OCI-LY1 (cell line): ENCODE results near the gene SAFB.

ENCODE experiments used
- H2AFZ ChIP-seq: fragments of 200-600 bp; sonication (generic), shearing (Covaris generic); 2 replicates; pipeline ENCODE4 v1.6.0; 2014; ENCODE audit warnings: antibody characterized with exemption, mild to moderate bottlenecking, low read length
- H3F3A ChIP-seq: fragments of 200-600 bp; sonication (generic), shearing (Covaris generic); 2 replicates; pipeline ENCODE4 v1.6.0; 2014; ENCODE audit warnings: mild to moderate bottlenecking, antibody characterized with exemption, low read length, moderate library complexity; ENCODE audit not compliant: insufficient read depth
- H3K27ac ChIP-seq: fragments of 200-600 bp; sonication (generic); 2 replicates; pipeline ENCODE4 v1.5.1; 2014; ENCODE audit warnings: low read length, mixed run types, mild to moderate bottlenecking, low read depth; ENCODE audit not compliant: poor library complexity, severe bottlenecking
- H3K27me3 ChIP-seq: fragments of 200-600 bp; sonication (generic); 2 replicates; pipeline ENCODE4 v1.6.0; 2014; ENCODE audit warnings: antibody characterized with exemption, mild to moderate bottlenecking, low read length, moderate library complexity; ENCODE audit not compliant: insufficient read depth
- H3K36me3 ChIP-seq: fragments of 200-600 bp; sonication (generic); 2 replicates; pipeline ENCODE4 v1.6.1; 2014; ENCODE audit warnings: mild to moderate bottlenecking, antibody characterized with exemption, low read length, moderate library complexity, mixed read lengths; ENCODE audit not compliant: insufficient read depth
- H3K4me1 ChIP-seq: fragments of 200-600 bp; sonication (generic); 2 replicates; pipeline ENCODE4 v1.5.1; 2014; ENCODE audit warnings: mild to moderate bottlenecking, low read length, moderate library complexity; ENCODE audit not compliant: insufficient read depth, severe bottlenecking
- H3K4me2 ChIP-seq: fragments of 200-600 bp; sonication (generic), shearing (Covaris generic); 2 replicates; pipeline ENCODE4 v1.6.1; 2014; ENCODE audit warnings: low read length
- H3K4me3 ChIP-seq: fragments of 200-600 bp; sonication (generic); 2 replicates; pipeline ENCODE4 v1.5.1; 2014; ENCODE audit warnings: low read length, low read depth, mild to moderate bottlenecking, mixed read lengths; ENCODE audit not compliant: poor library complexity, severe bottlenecking
- H3K79me2 ChIP-seq: fragments of 200-600 bp; shearing (Covaris generic); 2 replicates; pipeline ENCODE4 v1.6.1; 2016; ENCODE audit warnings: mixed run types, low read length, mixed read lengths; ENCODE audit not compliant: insufficient read depth
- H3K9ac ChIP-seq: fragments of 200-600 bp; sonication (generic), shearing (Covaris generic); 2 replicates; pipeline ENCODE4 v1.6.1; 2014; ENCODE audit warnings: mild to moderate bottlenecking, low read length, mixed read lengths
- H3K9me2 ChIP-seq: fragments of 200-600 bp; sonication (generic), shearing (Covaris generic); 2 replicates; pipeline ENCODE4 v1.6.1; 2014; ENCODE audit warnings: low read depth, mild to moderate bottlenecking, low read length, mixed read lengths
- H3K9me3 ChIP-seq: fragments of 200-600 bp; shearing (Covaris generic); 2 replicates; pipeline ENCODE4 v1.6.1; 2014; ENCODE audit warnings: low read length, mixed read lengths
- H4K20me1 ChIP-seq: fragments of 200-600 bp; sonication (generic), shearing (Covaris generic); 2 replicates; pipeline ENCODE4 v1.6.0; 2016; ENCODE audit warnings: mild to moderate bottlenecking, low read length; ENCODE audit not compliant: insufficient read depth
- CTCF ChIP-seq: fragments of 200-600 bp; sonication (generic), shearing (Covaris generic); IDR thresholded peaks from 2 replicates; pipeline ENCODE4 v1.5.1; 2017; ENCODE audit warnings: mild to moderate bottlenecking, antibody characterized with exemption, low read length, moderate library complexity, mixed read lengths
- EZH2 ChIP-seq: fragments of 200-600 bp; sonication (generic), shearing (Covaris generic); IDR thresholded peaks from 2 replicates; pipeline ENCODE4 v1.8.0; 2017; ENCODE audit warnings: borderline replicate concordance, mixed run types, mild to moderate bottlenecking, antibody characterized with exemption, low read length, moderate library complexity, mixed read lengths

Gene SAFB

GRCh38 chr19:5612891-5613865 is 9.7 kb upstream of the SAFB start:
- H3K79me2 ChIP-seq = peaks cover 19% of the 10 kb centered on the region
- H3K27ac ChIP-seq = no peak overlapping the region
- H3K27me3 ChIP-seq = no peaks in the 10 kb centered on the region
- H3K36me3 ChIP-seq = peaks cover 92% of the 10 kb centered on the region
- TF ChIP-seq EZH2 = no peak
- no peak for TF ChIP-seq CTCF
- no peaks in the 10 kb centered on the region for H3K4me1 ChIP-seq
- H3K9me3 ChIP-seq = no peaks in the 10 kb centered on the region
- H3K9me2 ChIP-seq = no peaks in the 10 kb centered on the region
- no peak overlapping the region for H3K4me3 ChIP-seq
- H3F3A ChIP-seq = no peaks in the 10 kb centered on the region
- H3K4me2 ChIP-seq = no peak overlapping the region
- no peaks in the 10 kb centered on the region for H4K20me1 ChIP-seq
- no peak overlapping the region for H2AFZ ChIP-seq
- H3K9ac ChIP-seq = no peak overlapping the region

- no peaks in the 10 kb centered on the region for H3K9me2 ChIP-seq
- H3K79me2 ChIP-seq = peaks cover 40% of the 10 kb centered on the region
- no peak overlapping the region for H3K4me2 ChIP-seq
- H3K9ac ChIP-seq = no peak overlapping the region
- H3F3A ChIP-seq = no peaks in the 10 kb centered on the region
- H3K27ac ChIP-seq = no peak overlapping the region
- H3K36me3 ChIP-seq = peaks cover 92% of the 10 kb centered on the region
- TF ChIP-seq CTCF (no peak), EZH2 (no peak)
- H4K20me1 ChIP-seq = no peaks in the 10 kb centered on the region
- no peaks in the 10 kb centered on the region for H3K27me3 ChIP-seq
- no peaks in the 10 kb centered on the region for H3K9me3 ChIP-seq
- peaks cover 15% of the 10 kb centered on the region for H3K4me1 ChIP-seq
- H3K4me3 ChIP-seq = no peak overlapping the region
- no peak overlapping the region for H2AFZ ChIP-seq
Observed at GRCh38 chr19:5615756-5616327, 7.0 kb upstream of the SAFB start.

- H3K9me3 ChIP-seq = no peaks in the 10 kb centered on the region
- TF ChIP-seq CTCF (no peak), EZH2 (no peak)
- no peak overlapping the region for H3K9ac ChIP-seq
- H3F3A ChIP-seq = no peaks in the 10 kb centered on the region
- H3K36me3 ChIP-seq = peaks cover 96% of the 10 kb centered on the region
- peaks cover 24% of the 10 kb centered on the region for H3K4me1 ChIP-seq
- no peak overlapping the region for H3K4me2 ChIP-seq
- H4K20me1 ChIP-seq = no peaks in the 10 kb centered on the region
- no peaks in the 10 kb centered on the region for H3K27me3 ChIP-seq
- H2AFZ ChIP-seq = no peak overlapping the region
- no peaks in the 10 kb centered on the region for H3K9me2 ChIP-seq
- peaks cover 52% of the 10 kb centered on the region for H3K79me2 ChIP-seq
- H3K27ac ChIP-seq = no peak overlapping the region
- no peak overlapping the region for H3K4me3 ChIP-seq
Observed at GRCh38 chr19:5617080-5617479, 5.8 kb upstream of the SAFB start.
